ENCODE data around the gene C16orf78. TPM values are rescaled to one million over a fixed set of nuclear protein-coding genes. Genes with fewer than 3 reads are reported as not detected.

The C16orf78 gene
- total and polyA plus RNA-seq, 2 of the 8 experiments (the other 6 are each of a cell fraction or from before 2014, with no cell fraction given): not detected

GRCh38 chr16:49446805-49447204, 73.2 kb downstream of the C16orf78 start:
- H2BK5ac ChIP-seq (ENCODE audit: low read depth, low read length): no peak overlapping the region
- CTCF ChIA-PET (ENCODE audit: partially characterized antibody): interaction anchor here (0.8 to 2.5 kb wide), 2 partner anchors 13 to 16 kb away, joined by 3 to 7 read pairs; no protein-coding TSS in a partner anchor
- no peaks in the 10 kb centered on the region for H4K20me1 ChIP-seq (replicated peaks in 1 of 2; ENCODE audit: control insufficient read depth in 1 of 2, insufficient read depth in 2 of 2, low read length in 2 of 2)
- FAIRE-seq: no peak
- no peak overlapping the region for H2BK15ac ChIP-seq (ENCODE audit: low read length)
- no peak overlapping the region for H3K18ac ChIP-seq (ENCODE audit: extremely low read depth, low read length)
- no peak overlapping the region for H3K23ac ChIP-seq (ENCODE audit: insufficient read length)
- H4K5ac ChIP-seq (ENCODE audit: insufficient read length, low read depth, low read length): no peak overlapping the region
- H2AFZ ChIP-seq (ENCODE audit: low read length): no peak overlapping the region
- DNase-seq (ENCODE audit: low read depth in 1 of 2, low spot score in 2 of 2): no peak
- H3K23me2 ChIP-seq (ENCODE audit: low read depth, low read length): no peaks in the 10 kb centered on the region
- no peaks in the 10 kb centered on the region for H3K9me3 ChIP-seq (ENCODE audit: insufficient read depth in 2 of 2, low read depth in 1 of 2, low read length in 1 of 2)
- no peak overlapping the region for H2BK20ac ChIP-seq (ENCODE audit: low read length)
- H3K4ac ChIP-seq (replicated peaks; ENCODE audit: insufficient read length, low read depth, low read length): no peak overlapping the region
- no peak overlapping the region for H2BK12ac ChIP-seq (ENCODE audit: low read depth, low read length)
- POLR2A ChIA-PET (ENCODE audit: partially characterized antibody): no interaction called here
- WGBS, 2 experiments (ENCODE audit: extremely low coverage in 1 of 2, insufficient coverage in 1 of 2, insufficient read length in 1 of 2, insufficient replicate concordance in 2 of 2, low coverage in 1 of 2, low lambda C conversion rate in 2 of 2, missing lambda C conversion rate in 1 of 2): 92% methylated on average over 2 of the region's 2 CpGs; no CpG with 5 or more reads in 1 of the 2 experiments
- no peak overlapping the region for H3K4me3 ChIP-seq (ENCODE audit: extremely low read depth in 1 of 4, insufficient read depth in 2 of 4, low read depth in 3 of 4, low read length in 4 of 4)
- no peaks in the 10 kb centered on the region for H3K79me1 ChIP-seq (ENCODE audit: low read depth, low read length)
- H4K8ac ChIP-seq (ENCODE audit: extremely low read depth, insufficient read depth, low read length): no peak overlapping the region
- peaks cover 8 to 16% (median 13%) of the 10 kb centered on the region in 4 experiments for H3K4me1 ChIP-seq (replicated peaks in 1 of 4; ENCODE audit: control insufficient read depth in 3 of 4, insufficient read depth in 4 of 4, low read length in 3 of 4)
- H2BK120ac ChIP-seq (replicated peaks; ENCODE audit: low read depth, low read length): no peak overlapping the region
- H3K79me2 ChIP-seq (ENCODE audit: control insufficient read depth in 1 of 2, insufficient read depth in 2 of 2, low read length in 2 of 2): no peaks in the 10 kb centered on the region
- H2AK5ac ChIP-seq (ENCODE audit: low read depth, low read length): no peak overlapping the region
- no peak overlapping the region for H3K9ac ChIP-seq (replicated peaks in 1 of 4; ENCODE audit: extremely low read depth in 1 of 4, low read depth in 3 of 4, low read length in 3 of 4)
- no peak overlapping the region for H3K27ac ChIP-seq (ENCODE audit: low read depth, low read length)
- H3K36me3 ChIP-seq (ENCODE audit: control insufficient read depth in 2 of 4, insufficient read depth in 4 of 4, low read length in 3 of 4): no peaks in the 10 kb centered on the region
- H3K27me3 ChIP-seq (replicated peaks in 1 of 4; ENCODE audit: control insufficient read depth in 3 of 4, extremely low read depth in 1 of 4, insufficient read depth in 3 of 4, low read length in 3 of 4): no peaks in the 10 kb centered on the region; a peak in 2 of 7 replicates
- H3K4me2 ChIP-seq (ENCODE audit: insufficient read depth in 1 of 2, low read depth in 2 of 2, low read length in 2 of 2): no peak overlapping the region
- no peak overlapping the region for H4K91ac ChIP-seq (replicated peaks; ENCODE audit: insufficient read length, low read length)
- no peak overlapping the region for H3K56ac ChIP-seq (replicated peaks; ENCODE audit: insufficient read length, low read depth, low read length)
- no peak overlapping the region for H3K14ac ChIP-seq (ENCODE audit: insufficient read length)
- TF ChIP-seq HDAC2 (IDR thresholded peaks at IDR 0.05; ENCODE audit: borderline replicate concordance in 1 of 2, low read depth in 2 of 2, low read length in 2 of 2): no peak
- no peak for TF ChIP-seq TBP (IDR thresholded peaks at IDR 0.05; ENCODE audit: low read depth, low read length)
- no peak for TF ChIP-seq EP300 (IDR thresholded peaks at IDR 0.05; ENCODE audit: borderline replicate concordance in 1 of 2, low read depth in 2 of 2, low read length in 2 of 2)
- TF ChIP-seq POLR2A (IDR thresholded peaks at IDR 0.05; ENCODE audit: control extremely low read depth in 1 of 2, low read depth in 2 of 2, low read length in 2 of 2): no peak
- no peak for TF ChIP-seq CTBP2 (IDR thresholded peaks at IDR 0.05; ENCODE audit: borderline replicate concordance, insufficient read depth, insufficient read length, low read length)
- TF ChIP-seq TAF1 (IDR thresholded peaks at IDR 0.05; ENCODE audit: low read depth, low read length): no peak
- no peak for TF ChIP-seq RNF2 (IDR thresholded peaks at IDR 0.05; ENCODE audit: borderline replicate concordance, low read depth, low read length, missing control alignments, poor library complexity, severe bottlenecking)
- TF ChIP-seq TEAD4 (IDR thresholded peaks at IDR 0.05; ENCODE audit: low read depth, low read length): no peak
- TF ChIP-seq JUND (IDR thresholded peaks at IDR 0.05; ENCODE audit: low read length): no peak
- no peak for TF ChIP-seq EGR1 (IDR thresholded peaks at IDR 0.05; ENCODE audit: borderline replicate concordance, low read depth, low read length)
- TF ChIP-seq CHD2 (IDR thresholded peaks at IDR 0.05; ENCODE audit: low read length): no peak
- TF ChIP-seq ATF3 (IDR thresholded peaks at IDR 0.05; ENCODE audit: insufficient read depth, low read depth, low read length): no peak
